ENCODE measurements around the gene NADSYN1. TPM values are rescaled to one million over a fixed set of nuclear protein-coding genes. Genes with fewer than 3 reads are reported as not detected.
A peak's percentile ranks its signal among the peaks of the same experiment; 100 is the strongest.

The NADSYN1 gene
- total RNA-seq, 1 donor from 2014 or later, result 91.3 TPM

- TF ChIP-seq CTCF (IDR thresholded peaks at IDR 0.05), result no peak
- H3K4me1 ChIP-seq, result no peaks in the 10 kb centered on the region
- H3K9me3 ChIP-seq, result no peaks in the 10 kb centered on the region
- H3K27me3 ChIP-seq, result no peaks in the 10 kb centered on the region
- ATAC-seq (no peak), DNase-seq (no peak)
- H3K27ac ChIP-seq, result no peak overlapping the region
- H3K36me3 ChIP-seq, result peaks cover 46% of the 10 kb centered on the region
- intact Hi-C loops (cut with DNase I), result no loop called here
- no peak overlapping the region for H3K4me3 ChIP-seq
Measured at GRCh38 chr11:71502026-71502425, 49.0 kb downstream of the NADSYN1 start.

- Histone ChIP-seq H3K27me3 (no peaks in the 10 kb centered on the region), H3K9me3 (no peaks in the 10 kb centered on the region), H3K27ac (no peak overlapping the region), H3K4me3 (no peak overlapping the region), H3K4me1 (no peaks in the 10 kb centered on the region), H3K36me3 (peaks cover 36% of the 10 kb centered on the region)
- ATAC-seq (no peak), DNase-seq (peak; percentile 45)
- intact Hi-C loops (cut with DNase I), result no loop called here
- no peak for TF ChIP-seq CTCF (IDR thresholded peaks at IDR 0.05)
Measured at GRCh38 chr11:71502871-71503435, 50.0 kb downstream of the NADSYN1 start.

- H3K27me3 ChIP-seq, result no peaks in the 10 kb centered on the region
- no peak for TF ChIP-seq CTCF (IDR thresholded peaks at IDR 0.05)
- peaks cover 21% of the 10 kb centered on the region for H3K36me3 ChIP-seq
- H3K4me1 ChIP-seq, result no peaks in the 10 kb centered on the region
- peaks cover 7% of the 10 kb centered on the region for H3K9me3 ChIP-seq
- ATAC-seq (no peak), DNase-seq (peak; percentile 27)
- no peak overlapping the region for H3K4me3 ChIP-seq
- intact Hi-C loops (cut with DNase I), result no loop called here
- no peak overlapping the region for H3K27ac ChIP-seq
Measured at GRCh38 chr11:71504531-71504930, 51.5 kb downstream of the NADSYN1 start.

GRCh38 chr11:71505001-71505400, 52.0 kb downstream of the NADSYN1 start:
- H3K9me3 ChIP-seq, result peaks cover 7% of the 10 kb centered on the region
- no peak for ATAC-seq
- H3K4me3 ChIP-seq, result no peak overlapping the region
- TF ChIP-seq CTCF (IDR thresholded peaks at IDR 0.05), result no peak
- H3K27ac ChIP-seq, result no peak overlapping the region
- no peaks in the 10 kb centered on the region for H3K4me1 ChIP-seq
- intact Hi-C loops (cut with DNase I), result no loop called here
- H3K36me3 ChIP-seq, result peaks cover 16% of the 10 kb centered on the region
- no peaks in the 10 kb centered on the region for H3K27me3 ChIP-seq
- DNase-seq, result no peak

GRCh38 chr11:71505781-71506180, 52.8 kb downstream of the NADSYN1 start:
- no peak for TF ChIP-seq CTCF (IDR thresholded peaks at IDR 0.05)
- Histone ChIP-seq H3K4me1 (no peaks in the 10 kb centered on the region), H3K4me3 (no peak overlapping the region), H3K27me3 (no peaks in the 10 kb centered on the region), H3K9me3 (peaks cover 7% of the 10 kb centered on the region), H3K36me3 (peaks cover 11% of the 10 kb centered on the region), H3K27ac (no peak overlapping the region)
- intact Hi-C loops (cut with DNase I), result no loop called here
- DNase-seq, result peak; percentile 29
- no peak for ATAC-seq

GRCh38 chr11:71507102-71507501, 54.1 kb downstream of the NADSYN1 start:
- Histone ChIP-seq H3K36me3 (no peaks in the 10 kb centered on the region), H3K4me3 (no peak overlapping the region), H3K27ac (no peak overlapping the region), H3K4me1 (no peaks in the 10 kb centered on the region), H3K9me3 (peaks cover 7% of the 10 kb centered on the region), H3K27me3 (no peaks in the 10 kb centered on the region)
- ATAC-seq (no peak), DNase-seq (peak; percentile 8)
- intact Hi-C loops (cut with DNase I), result no loop called here
- no peak for TF ChIP-seq CTCF (IDR thresholded peaks at IDR 0.05)

Data from upper lobe of right lung (tissue), 1 donor.